NCI-H69 (cell line): ENCODE data around the gene CCNL1.
"Not testable (repeated sequence)": the region's sequence is repeated elsewhere in the genome, so short reads cannot be mapped to it uniquely, and the experiment has no call there.

Experiments
- DNase-seq: peaks from one replicate; lab custom pipeline; 2025; lab: John Stamatoyannopoulos, UW

The CCNL1 gene

DNA sequence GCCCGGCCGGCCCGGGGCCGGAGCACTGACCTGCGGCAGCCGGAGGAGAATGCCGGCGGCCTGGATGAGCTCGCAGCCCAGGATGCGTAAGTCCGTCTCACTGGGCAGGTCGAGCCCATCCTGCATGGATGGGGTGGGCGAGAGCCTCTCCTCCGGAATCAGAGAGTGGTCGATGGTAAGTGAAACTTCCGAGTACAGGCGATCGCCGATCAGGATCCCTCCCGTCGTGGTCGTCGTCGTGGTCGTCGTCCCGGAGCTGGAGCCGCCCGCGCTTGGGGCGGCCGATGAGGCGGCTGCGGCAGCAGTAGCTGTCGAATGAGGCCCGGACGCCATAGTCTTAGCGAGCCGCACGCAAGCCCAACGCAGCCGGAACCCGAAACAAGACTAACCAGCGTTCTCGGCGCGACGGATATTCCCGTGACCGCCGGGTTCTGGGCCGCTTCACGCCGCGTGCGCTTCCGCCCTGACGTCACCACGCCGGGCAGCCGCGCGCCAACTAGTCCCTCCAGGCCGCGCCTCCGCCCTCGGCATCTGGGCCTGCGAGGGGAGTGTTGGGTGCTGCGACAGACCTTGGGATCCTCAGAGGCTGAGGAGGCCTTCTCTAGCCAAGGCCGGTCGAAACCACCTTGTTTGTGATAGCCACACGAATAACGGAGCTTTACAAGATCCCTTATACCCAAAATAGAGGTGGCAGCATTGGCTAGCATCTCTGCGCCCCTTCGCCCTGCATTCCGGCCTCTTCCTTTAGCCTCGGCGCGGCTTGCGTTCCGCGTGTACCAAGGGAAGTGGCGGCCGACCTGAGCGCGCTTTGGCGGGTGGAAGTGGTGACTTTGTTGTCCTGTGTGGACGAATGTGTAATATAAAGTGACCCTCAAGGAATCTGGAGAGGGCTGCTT, at the start of gene CCNL1:
CCNL1 (minus strand) TSS at position 386 of the 896 bp plus-strand sequence; CDS start at position 333, 53 bp downstream.
- DNase-seq: peak; percentile 97

DNA sequence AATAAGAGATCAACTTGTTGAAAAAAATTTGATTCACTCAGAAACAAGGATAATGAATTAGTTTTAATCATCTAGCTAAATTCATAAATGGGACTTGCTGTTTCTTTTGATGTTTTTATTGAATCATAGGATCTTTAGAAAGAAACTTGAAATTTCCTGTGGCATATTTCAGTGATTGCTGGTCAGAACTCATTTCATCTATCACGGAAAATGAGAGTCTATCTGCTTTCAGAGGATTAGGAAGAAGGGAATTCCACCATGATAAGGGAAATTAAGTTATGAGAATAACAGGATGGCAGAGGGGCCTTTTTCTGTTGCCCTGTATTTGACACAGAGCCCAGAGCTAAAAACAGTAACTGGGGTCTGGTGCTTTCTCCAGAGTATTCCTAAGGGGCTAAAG, 44.9 kb upstream of the CCNL1 start:
- no peak for DNase-seq

DNA sequence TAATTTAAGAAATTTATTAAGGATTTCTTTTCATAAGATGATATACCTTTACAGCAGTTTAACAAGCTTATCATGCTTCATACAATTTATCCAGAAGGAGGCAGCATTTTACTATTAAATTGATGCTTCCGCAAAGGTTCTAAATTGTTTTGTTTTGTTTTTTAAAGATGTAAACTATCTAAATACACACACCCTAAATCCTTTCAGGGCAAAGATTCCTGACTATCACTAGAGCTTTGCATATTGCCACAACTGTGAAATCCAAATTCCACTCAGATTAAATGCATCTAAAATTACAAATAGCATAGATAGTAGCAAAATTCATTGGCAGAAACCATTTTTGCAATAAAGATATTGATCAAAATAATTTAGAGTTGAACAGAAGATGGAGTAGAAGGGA, 44.5 kb upstream of the CCNL1 start:
- peak; percentile 34 for DNase-seq

DNA sequence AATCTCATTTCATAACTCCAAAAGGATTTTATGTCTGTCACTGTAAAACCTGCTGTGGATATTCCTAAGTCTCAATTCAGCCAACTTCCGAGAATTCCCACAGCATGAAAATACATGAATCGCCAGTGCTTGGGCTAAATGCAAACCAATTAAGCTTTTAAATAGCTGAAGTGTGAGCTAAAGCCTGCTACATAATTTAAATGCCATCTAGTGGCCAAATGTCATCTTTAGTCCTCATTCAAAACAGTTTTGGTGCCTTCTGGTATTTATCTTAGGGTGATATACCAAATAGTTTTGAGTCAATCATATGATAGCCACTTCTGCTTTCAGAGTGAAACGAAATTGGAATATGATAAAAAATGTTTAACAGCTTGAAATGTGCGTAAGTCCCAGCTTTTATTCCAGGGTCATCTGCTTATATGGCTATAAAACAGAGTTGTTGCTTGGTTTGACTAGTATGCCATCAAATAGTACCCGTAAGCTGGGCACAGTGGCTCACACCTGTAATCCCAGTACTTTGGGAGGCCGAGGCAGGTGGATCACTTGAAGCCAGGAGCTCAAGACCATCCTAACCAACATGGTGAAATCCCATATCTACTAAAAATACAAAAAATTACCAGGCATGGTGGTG, 41.8 kb upstream of the CCNL1 start:
- DNase-seq: peak; percentile 74

DNA sequence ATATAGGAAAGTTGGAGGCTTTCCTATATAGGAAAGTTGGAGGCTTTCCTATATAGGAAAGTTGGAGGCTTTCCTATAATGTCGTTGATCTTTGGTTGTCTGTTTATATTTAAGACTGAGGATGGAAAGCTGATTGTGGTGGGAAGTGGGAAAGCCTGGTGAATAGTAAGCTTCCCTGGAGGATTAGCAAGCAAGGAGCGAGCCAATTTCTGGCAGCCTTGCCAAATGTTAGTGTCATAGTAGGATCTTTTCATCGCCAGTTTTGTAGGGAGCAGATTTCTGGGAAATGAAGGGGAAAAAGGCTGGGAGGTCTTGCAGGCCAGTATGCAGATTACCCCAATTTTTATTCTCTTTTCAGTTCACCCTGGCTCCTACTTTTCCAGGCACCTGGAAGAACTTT, 39.9 kb upstream of the CCNL1 start:
- no peak for DNase-seq

DNA sequence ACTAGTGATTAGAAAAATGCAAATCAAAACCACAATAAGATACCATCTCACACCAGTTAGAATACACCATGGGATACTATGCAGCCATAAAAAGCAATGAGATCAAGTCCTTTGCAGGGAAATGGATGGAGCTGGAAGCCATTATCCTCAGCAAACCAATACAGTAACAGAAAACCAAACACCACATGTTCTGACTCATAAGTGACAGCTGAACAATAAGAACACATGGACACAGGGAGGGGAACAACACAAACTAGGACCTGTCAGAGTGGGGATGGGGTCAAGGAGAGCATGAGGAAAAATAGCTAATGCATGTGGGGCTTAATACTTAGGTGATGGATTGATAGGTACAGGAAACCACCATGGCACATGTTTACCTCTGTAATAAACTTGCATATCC, 36.0 kb upstream of the CCNL1 start:
- no peak for DNase-seq

DNA sequence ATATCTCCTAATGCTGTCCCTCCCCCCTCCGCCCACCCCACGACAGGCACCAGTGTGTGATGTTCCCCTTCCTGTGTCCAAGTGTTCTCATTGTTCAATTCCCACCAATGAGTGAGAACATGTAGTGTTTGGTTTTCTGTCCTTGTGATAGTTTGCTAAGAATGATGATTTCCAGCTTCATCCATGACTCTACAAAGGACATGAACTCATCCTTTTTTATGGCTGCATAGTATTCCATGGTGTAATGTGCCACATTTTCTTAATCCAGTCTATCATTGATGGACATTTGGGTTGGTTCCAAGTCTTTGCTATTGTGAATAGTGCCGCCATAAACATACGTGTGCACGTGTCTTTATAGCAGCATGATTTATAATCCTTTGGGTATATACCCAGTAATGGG, 31.2 kb upstream of the CCNL1 start:
- DNase-seq: not testable (repeated sequence)

DNA sequence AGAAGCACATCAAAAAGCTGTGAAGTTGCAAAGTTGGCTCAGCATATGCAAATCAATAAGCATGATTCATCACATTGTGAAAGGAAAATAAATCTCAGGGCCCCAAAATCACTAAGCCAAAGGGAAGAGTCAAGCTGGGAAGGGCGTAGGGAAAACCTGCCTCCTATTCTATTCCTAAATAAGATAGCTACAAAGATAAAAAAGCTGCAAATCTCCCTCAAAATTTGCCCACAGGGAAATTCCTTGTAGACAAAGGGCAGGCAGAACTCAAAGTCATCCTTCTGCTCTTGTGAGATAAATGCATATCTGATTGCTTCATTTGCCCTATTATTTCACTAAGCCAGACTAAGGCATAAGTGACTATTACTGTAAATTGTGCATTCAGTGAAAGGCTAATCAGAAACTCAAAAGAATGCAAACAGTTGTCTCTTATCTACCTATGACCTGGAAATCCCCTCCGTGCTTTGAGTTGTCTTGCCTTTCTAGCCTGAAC, 30.5 kb upstream of the CCNL1 start:
- no peak for DNase-seq

DNA sequence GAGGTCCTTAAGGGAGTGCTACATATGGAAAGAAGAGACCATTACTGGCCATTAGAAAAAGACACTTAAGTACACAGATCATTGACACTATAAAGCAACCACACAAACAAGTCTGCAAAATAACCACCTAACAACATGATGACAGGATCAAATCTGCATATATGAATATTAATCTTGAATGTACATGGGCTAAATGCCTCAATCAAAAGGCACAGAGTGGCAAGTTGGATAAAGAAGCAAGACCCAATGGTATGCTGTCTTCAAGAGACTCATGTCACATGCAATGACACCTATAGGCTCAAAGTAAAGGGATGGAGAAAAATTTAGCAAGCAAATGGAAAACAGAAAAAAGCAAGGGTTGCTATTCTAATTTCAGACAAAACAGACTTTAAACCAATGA, 28.4 kb upstream of the CCNL1 start:
- no peak for DNase-seq

DNA sequence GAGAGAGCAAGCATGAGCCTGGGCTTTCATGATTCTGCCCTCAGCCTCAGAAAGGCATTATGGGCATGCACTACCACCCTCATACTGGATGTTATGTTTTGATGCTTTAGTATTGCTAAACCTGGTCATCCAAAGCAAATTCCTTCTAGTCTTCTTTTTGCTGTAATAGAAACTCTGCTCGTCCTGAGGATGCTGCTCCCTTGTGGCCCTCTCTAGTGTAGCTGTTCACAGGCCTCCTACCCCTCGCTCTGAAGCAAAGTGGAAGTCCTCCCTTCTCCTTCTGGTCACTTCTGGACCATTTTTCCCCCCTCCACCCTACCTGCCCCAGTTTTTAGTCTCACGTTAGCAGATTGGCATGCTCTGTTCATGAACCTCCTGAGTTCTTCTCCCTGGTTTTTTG, 22.9 kb upstream of the CCNL1 start:
- DNase-seq: no peak

DNA sequence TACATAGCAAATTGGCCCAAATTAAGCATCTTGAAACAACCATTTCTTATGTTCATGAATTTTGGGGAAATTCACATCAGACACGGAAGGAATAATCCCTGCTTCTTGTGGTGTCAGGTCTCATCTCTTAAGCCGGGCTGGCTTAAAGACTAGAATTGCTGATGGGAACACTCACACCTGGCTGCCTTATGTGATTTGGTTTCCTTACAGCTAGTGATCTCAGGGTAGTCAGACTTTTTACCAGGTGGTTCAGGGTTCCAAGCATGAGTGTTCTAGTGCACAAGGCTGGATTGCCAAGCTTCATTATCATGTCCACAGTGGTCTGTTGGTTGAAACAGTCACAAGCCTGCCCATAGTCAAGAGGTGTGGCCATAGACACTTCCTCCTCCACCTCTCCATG, 20.3 kb upstream of the CCNL1 start:
- no peak for DNase-seq

DNA sequence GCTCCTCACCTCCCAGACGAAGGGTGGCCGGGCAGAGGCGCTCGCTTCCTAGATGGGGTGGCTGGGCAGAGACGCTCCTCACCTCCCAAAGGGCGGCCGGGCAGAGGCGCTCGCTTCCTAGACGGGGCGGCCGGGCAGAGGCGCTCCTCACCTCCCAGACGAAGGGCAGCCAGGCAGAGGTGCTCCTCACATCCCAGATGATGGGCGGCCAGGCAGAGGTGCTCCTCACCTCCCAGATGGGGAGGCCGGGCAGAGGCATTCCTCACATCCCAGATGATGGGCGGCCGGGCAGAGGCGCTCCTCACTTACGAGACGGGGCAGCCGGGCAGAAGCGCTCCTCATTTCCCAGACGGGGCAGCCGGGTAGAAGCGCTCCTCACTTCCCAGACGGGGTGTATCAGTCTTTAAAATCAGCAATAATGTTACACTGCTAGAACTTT, 19.4 kb upstream of the CCNL1 start:
- DNase-seq: no peak

DNA sequence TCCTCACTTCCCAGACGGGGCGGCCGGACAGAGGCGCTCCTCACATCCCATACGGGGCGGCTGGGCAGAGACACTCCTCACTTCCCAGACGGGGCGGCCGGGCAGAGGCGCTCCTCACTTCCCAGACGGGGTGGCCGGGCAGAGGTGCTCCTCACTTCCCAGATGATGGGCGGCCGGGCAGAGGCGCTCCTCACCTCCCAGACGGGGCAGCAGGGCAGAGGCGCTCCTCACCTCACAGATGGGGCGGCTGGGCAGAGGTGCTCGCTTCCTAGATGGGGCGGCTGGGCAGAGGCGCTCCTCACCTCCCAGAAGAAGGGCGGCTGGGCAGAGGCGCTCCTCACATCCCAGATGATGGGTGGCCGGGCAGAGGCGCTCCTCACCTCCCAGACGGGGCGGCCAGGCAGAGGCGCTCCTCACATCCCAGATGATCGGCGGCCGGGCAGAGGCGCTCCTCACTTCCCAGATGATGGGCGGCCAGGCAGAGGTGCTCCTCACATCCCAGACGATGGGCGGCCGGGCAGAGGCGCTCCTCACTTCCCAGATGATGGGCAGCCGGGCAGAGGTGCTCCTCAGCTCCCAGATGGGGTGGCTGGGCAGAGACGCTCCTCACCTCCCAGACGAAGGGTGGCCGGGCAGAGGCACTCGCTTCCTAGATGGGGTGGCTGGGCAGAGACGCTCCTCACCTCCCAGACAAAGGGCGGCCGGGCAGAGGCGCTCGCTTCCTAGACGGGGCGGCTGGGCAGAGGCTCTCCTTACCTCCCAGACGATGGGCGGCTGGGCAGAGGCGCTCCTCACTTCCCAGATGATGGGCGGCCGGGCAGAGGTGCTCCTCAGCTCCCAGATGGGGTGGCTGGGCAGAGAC, 18.8 kb upstream of the CCNL1 start:
- not testable (repeated sequence) for DNase-seq

DNA sequence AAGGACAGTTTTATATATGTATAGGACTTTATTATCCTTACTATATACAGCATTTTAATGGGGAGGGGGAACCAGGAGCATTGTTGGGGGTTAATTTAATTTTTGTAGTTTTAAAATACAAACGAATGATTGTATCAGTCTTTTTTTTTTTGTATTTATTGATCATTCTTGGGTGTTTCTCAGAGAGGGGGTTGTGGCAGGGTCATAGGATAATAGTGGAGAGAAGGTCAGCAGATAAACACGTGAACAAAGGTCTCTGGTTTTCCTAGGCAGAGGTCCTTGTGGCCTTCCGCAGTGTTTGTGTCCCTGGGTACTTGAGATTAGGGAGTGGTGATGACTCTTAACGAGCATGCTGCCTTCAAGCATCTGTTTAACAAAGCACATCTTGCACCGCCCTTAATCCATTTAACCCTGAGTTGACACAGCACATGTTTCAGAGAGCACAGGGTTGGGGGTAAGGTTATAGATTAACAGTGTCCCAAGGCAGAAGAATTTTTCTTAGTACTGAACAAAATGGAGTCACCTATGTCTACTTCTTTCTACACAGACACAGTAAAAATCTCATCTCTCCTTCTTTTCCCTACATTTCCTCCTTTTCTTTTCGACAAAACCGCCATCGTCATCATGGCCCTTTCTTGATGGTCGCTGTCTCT, 18.0 kb upstream of the CCNL1 start:
- DNase-seq: not testable (repeated sequence)

DNA sequence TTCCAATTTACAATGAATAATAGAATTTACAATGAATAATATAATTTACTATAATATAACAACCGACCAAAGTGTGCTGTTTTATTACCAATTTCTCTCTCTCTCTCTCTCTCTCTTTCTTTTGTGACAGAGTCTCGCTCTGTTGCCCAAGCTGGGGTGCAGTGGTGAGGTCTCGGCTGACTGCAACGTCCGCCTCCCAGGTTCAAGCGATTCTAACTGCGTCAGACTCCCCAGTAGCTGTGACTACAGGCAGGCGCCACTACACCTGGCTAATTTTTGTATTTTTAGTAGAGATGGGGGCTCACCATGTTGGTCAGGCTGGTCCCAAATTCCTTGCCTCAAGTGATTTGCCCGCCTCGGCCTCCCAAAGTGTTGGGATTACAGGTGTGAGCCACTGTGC, 17.0 kb upstream of the CCNL1 start:
- no peak for DNase-seq

DNA sequence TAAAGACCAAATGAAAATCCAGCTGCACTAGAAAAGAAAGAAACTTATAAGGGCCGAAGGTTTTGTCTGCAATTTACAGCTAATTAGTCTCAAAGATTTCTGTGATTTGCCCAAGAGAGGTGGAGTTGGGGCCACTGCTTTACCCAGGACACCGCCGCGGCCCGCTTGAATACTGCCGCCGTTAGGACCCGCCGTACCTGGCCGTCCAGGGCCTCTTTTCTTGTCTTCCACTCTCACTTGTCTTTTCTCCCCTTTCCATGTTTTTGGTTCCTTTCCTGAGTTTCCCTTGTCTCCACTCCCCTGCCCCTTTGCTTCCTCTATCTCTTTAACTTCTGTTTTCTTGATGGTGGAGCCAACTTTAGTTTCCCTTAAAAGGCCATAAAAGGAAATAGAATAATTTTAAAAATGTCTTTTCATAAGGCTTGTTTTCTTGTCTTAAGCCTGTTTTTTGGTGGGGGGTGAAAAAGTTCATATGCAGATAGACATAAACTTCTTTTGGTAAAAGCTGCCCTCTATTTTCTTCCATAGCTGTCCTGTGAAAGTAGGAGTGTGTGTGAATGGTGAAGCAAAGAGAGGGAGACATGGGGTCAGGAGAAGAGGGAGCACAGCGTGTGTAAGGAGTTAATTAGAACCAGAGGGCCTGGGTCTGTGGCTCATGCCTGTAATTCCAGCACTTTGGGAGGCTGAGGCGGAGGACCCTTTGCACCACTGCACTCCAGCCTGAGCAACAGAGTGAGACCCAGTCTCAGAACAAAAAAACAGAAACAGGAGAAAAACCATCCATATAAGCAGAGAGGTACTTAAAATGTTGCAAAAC, 16.0 kb upstream of the CCNL1 start:
- DNase-seq: peak; percentile 33

DNA sequence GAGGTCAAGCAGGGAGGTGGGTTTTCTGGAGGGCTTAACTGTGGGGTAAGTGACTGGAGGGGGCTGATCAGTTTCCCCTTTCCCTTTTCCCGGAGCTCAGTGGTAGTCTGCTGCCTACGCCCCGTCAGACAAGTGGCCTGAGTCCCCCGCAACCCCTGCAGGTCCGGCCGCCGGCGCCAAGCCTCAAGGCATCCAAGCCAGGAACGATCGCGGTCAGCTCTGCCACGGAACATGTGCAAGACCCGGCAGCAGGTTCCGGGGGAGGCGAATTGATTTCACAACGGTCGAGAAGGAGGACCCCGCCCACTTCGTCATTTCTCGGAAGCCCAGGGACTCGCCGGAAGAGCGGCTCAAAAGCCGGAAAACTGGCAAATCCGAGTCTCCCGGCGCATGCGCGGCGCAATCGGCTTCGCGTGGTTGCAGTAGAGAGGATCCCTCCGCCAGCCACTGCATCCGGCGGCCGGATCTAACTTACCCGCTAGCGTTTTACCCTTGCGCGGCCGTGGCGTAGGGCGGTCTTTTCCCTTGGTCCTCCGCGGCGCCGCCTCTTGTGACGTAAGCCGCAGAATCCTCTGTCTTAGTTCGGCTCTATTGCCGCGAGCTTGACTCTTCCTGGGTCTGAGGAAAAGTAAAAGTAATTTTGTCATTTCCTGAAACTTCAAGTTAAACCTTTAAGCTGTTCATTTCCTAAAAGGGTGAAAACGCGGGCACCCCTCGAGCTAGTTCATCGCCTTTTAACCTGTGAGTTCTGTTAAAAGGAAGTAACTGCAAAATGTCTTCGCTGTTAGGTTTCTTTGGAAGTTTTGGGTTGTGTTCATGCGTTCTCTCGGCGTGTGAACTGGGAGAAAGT, 14.9 kb upstream of the CCNL1 start:
- peak; percentile 98 for DNase-seq

DNA sequence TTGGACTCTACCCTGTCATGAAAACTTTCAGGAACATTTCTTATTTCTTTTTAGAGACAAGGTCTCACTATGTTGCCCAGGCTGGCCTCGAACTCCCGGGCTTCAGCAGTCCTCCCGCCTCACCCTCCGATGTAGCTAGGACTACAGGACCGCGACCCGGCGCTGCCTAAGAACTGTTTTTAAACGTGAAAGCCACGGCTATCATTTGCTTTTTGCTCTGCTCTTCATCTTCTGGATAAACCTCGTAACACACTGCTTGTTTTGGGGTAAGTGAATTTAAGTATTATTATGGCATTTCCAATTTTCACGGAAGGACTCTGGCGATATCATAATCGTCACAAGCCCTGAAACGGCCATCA, 14.3 kb upstream of the CCNL1 start:
- peak; percentile 56 for DNase-seq

DNA sequence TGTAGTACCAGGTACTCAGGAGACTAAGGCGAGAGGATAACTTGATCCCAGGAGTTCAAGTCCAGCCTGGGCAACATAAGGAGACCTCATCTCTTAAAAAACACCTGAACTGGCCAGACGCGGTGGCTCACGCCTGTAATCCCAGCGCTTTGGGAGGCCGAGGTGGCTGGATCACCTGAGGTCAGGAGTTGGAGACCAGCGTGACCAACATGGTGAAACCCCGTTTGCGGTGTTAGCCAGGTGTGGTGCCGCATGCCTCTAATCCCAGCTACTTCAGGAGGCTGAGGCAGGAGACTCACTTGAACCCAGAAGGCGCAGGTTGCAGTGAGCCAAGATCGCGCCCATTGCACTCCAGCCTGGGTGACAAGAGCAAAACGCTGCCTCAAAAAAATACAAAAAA, 13.4 kb upstream of the CCNL1 start:
- DNase-seq: not testable (repeated sequence)

DNA sequence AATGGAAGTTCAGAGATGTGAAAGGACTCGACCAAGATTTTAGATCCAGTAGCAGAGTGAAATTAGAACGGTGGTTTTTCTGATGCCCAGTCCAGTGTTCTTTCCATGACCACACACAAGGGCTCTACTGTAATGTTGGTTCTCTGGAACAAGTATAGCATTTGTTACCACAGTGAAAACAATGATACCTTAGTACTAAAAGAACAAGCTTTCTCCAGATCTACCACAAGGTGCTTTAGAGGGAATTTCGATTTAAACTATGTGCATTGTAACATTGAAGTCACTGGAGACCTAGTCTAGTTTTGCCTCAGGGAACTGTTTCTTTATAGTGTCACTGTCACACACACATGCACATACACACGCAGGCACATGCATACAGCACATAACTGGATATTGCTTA, 12.8 kb upstream of the CCNL1 start:
- no peak for DNase-seq
